CD4-positive, alpha-beta T cell treated with Interleukin-1 beta for 1 hour (primary cell): ENCODE measurements around the gene CORO2B.
"Not testable (repeated sequence)": the region's sequence is repeated elsewhere in the genome, so short reads cannot be mapped to it uniquely, and the experiment has no call there.

Experiments
- DNase-seq, 2 donors: peaks; one replicate each; pipeline ENCODE4 v3.0.0-alpha.2; 2020 to 2022

CORO2B gene

DNA sequence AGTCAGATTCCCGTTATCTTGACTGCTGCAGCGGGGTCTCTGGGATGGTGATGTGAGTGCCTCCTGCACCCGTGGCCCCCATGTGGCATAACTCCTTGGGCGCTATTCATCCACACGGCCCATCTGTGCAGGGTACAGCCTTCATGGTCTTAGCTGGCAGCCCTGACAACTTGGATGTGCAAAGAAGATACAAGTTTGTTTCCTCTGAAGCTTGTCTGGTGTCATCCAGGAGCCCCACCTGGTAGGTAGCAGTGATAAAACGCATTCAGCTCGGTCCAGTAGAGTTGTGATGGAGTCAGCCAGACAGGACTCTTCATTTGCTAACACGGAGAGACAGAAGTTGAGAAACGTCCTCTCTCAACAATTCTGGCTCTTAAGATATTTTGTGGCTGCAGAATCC lies 53.3 kb downstream of the CORO2B start:
- no peak for DNase-seq

- DNase-seq = no peak
These were observed 54.7 kb downstream of the CORO2B start for GRCh38 chr15:68633231-68634121.

DNA sequence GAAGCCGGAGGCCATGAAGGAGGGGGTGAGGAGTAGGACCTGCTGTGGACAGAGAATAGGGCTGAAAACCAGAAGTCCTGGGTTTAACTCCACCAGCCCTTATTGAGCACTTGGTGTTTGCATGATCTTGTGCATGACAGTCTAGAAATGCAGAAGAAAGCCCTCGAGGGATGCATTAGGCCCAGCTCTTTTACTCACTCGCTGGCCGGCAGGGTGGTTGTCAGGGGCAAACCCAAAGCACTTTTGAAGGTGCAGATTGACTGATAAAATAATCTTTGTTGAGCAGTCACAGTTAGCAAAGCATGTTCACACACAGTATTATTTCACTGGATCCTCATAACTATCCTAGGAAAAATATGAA lies 55.3 kb downstream of the CORO2B start:
- no peak for DNase-seq

DNA sequence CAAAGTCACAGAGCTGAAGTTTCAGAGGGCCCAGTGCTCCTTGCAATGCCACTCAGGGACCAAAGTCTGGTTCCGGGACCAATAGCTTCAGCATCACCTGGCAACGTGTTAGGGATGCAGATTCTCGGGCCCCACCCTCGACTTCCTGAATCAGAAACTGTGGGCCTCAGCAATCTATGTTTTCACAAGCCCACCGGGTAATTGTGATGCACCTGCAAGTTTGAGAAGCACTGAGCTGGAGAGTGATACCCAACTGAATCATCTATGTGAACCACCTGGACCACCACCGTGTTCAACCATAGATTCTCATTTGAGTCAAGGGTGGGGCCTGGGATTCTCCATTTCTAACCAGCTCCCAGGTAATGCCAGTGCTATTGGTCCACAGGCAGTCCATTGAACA lies 55.7 kb downstream of the CORO2B start:
- no peak for DNase-seq

DNA sequence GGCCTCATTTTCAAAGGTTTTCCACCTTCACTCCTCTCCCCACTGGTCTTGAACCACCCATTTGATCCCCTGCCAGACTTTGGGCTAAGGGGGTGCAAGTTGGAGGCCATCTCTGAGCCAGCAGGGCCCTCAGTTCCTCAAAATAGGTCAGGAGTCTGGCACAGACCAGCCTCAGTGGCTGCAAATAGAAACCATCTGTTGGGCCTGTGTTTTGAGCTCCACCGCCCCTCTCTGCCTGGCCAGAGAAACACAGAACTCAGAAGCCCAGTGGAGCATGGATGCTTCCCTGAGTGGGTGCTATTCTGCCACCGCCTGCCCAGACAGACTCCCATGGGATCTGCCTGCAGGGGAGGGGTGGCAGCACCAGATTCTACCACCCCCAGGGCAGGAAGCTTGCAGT lies 56.3 kb downstream of the CORO2B start:
- peak in 1 of 2 donors; percentile 4 for DNase-seq

- DNase-seq = no peak
These were observed 57.5 kb downstream of the CORO2B start for GRCh38 chr15:68636256-68636655.

- DNase-seq = no peak
These were observed 59.1 kb downstream of the CORO2B start for GRCh38 chr15:68637767-68638404.

GRCh38 chr15:68638953-68639515 lies 60.2 kb downstream of the CORO2B start:
- DNase-seq = no peak

GRCh38 chr15:68639926-68640600 lies 61.3 kb downstream of the CORO2B start:
- DNase-seq = no peak

GRCh38 chr15:68640791-68641331 lies 62.1 kb downstream of the CORO2B start:
- no peak for DNase-seq

DNA sequence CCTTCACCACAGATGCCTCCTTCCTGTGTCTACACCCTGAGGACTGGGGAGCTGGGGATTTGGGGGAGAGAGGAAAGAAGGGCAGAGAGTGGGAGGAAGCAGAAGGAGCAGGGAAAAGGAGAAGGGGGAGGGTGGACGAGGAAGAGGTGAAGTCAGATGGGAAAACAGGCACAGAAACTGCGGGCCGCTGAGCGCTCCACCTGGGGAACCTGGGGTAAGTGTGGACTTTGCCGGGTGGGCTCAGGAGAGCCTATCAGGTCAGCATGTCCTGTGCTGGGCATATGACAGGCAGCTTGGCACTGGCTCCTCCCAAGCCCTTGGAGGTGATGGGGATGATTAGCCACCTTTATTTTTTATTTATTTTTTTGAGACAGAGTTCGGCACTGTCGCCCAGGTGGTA lies 62.6 kb downstream of the CORO2B start:
- no peak for DNase-seq

- DNase-seq = no peak
These were observed 63.7 kb downstream of the CORO2B start for GRCh38 chr15:68642491-68642845.

GRCh38 chr15:68643216-68643830 lies 64.5 kb downstream of the CORO2B start:
- DNase-seq = no peak

DNA sequence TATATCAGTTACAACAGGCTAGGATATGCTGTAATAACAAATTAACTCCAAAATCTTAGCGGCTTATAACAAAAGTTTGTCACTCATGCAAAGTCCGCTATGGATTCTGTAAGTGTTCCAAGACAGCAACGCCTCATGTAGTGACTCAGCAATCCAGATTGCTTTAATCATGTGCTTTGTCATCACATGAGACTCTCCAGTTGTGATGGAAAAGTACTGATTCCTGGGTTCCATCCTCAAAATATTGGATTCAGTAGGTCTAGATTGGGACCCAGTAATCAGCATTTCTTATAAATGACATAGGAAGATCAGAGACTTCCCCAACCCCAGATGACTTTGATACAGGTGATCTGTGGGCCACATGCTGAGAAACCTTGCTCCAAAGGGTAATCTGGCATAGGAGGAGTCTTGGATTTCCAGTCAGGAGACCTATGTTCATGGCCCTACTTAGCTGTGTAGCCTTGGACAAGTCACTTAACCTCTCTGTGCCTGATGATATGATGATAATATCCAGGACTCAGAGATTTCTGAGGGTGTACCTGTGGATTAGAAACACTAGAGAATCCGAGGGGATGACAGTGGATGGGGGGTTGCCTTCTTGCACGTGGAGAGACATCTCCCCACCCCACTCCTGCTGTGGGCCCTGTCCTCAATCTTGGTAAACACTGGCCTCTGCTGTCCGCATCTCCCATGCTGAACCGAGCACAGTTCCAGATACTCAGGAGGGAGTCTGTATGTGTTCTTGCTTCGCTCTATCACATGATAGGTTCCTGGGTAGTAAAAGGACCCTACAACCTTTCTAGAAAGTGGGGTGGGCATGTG lies 65.5 kb downstream of the CORO2B start:
- no peak for DNase-seq

DNA sequence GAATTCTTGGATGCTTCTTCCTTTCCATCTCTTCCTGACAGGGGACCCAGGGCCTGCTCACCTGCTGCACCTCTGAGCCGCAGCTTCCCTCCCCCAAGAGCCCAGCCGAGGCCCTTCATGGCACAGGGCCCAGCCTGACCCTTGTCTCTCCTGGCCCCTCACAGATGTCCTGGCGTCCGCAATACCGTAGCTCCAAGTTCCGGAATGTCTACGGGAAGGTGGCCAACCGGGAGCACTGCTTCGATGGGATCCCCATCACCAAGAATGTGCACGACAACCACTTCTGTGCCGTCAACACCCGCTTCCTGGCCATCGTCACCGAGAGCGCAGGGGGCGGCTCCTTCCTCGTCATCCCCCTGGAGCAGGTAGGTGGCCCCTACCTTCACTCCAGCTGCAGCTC lies 66.2 kb downstream of the CORO2B start:
- DNase-seq = no peak

DNA sequence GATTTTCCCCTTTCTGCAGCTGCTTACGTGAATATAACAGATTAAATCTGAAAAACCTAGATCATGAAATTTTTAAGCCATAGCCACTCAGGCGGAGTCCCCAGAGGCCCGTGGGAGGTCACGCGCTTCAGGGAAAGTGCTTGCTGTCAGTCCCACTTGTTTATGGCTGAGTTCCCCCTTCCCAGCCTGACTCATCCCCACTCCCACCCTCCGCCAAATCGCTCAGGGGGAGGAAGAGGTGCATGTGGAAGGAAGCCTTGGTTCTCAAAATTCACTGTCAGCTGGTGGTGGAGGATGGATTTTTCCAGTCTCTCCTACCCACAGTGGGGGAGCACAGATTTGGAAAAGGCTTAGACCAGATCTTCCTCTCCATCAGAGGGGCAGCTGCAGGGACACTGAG lies 67.4 kb downstream of the CORO2B start:
- DNase-seq = no peak

DNA sequence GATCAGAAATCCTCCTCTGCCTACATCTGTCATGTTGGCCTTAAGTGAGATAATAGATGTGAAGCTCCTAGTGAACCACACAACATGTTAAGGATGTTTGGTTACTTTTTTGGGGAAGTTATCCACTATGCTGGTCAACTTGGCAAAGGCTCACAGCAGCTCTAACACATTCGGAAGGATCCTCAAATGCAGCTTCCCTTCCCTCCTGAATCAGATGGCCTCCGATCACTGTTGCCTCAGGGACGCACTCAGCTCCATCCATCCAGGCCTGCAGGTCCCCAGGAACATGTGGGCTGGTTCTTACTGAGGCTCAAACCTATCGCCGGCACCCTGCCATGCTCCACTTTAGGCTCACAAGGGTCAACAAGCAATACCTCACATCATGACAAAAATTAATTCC lies 67.9 kb downstream of the CORO2B start:
- no peak for DNase-seq

GRCh38 chr15:68647361-68647760 lies 68.6 kb downstream of the CORO2B start:
- not testable (repeated sequence) for DNase-seq

GRCh38 chr15:68650901-68651709 lies 72.3 kb downstream of the CORO2B start:
- peak; percentile 16 to 38 for DNase-seq

DNA sequence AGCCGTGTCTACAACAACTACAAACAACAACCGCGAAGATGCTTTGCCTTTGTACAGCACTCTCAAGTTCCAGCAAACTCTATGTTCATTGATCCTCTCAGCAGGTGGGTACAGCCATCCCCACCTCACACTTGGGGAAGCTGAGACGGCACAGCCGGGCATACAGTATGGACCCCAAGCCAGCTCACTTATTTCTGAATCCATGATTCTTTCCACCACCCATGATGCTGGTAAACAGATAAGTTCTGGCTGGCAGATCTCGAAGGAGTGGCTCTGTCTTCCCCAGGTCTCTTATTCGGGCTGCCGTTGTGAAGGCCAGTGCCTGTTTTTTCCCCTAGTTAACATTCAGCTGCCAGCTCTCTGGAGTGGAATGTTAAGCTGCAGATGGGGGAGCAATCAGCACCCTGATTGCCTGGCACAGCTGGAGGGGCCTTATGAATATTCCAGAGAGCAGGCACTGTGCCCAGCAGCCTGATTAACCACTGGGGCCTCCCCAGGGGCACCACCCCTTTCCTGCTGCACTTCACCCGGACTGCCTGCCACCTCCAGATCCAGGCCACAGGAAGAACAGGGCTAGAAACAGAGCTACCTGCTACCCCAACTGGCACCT lies 73.2 kb downstream of the CORO2B start:
- no peak for DNase-seq
